ENCODE measurements around the gene BBLN.
A peak's percentile ranks its signal among the peaks of the same experiment; 100 is the strongest.

BBLN gene

GRCh38 chr9:128145951-128146351 lies 14.1 kb upstream of the BBLN start:
- DNase-seq = no peak

DNA sequence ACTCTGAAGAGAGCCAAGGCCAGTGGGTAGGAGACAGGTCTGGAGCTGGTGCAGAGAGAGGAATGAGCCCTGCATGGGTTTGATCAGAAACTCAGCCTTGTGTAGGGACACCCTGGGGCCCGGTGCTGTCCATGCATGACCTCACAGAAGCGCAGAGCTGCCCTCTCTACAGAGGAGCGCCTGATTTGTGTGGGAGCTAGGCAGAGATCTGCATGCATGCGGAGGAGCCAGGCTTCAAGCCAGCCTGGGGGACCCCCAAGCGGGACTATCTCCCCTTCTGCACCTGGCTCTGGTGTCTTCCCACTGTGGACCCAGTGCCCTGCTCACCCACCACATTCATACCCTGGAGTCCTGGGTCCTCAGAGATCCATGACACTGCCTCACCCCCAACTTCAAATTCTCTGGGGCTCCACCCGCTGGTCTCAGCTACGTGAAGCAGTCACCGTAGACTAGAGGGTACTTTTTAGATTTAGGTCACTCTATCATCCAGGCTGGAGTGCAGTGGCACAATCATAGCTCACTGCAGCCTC lies 13.4 kb upstream of the BBLN start:
- DNase-seq = no peak

DNA sequence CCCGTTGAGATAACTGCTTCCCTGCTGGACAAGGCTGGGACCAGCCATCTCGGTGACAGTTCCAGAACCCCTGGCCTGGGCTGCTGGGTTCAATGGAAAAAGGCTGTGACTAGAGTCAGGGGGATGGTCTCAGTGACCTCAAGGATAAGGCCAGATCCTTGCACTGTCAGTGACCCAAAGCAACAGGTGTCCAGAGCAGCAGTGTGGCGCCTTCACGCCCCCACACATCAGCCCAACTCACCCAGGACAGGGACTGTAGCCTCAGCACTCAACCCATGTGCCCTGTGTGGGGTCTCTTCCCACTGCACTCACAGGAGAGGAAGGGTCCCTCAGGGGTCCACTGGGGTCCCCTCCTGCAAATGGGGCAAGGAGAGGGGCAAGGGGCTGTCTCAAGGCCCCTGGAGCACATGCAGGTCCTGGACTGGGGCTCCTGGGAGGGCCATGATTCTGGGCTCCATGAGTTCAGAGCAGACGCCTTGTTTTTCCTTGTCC lies 11.5 kb upstream of the BBLN start:
- no peak for DNase-seq

- DNase-seq = no peak
Measured at GRCh38 chr9:128149001-128149701, 10.9 kb upstream of the BBLN start, which contains the start of gene LCN2. LCN2 (plus strand) TSS chr9:128149453; CDS start chr9:128149526, 73 bp downstream.

- no peak for DNase-seq
Measured at GRCh38 chr9:128149951-128150593, 10.0 kb upstream of the BBLN start.

DNA sequence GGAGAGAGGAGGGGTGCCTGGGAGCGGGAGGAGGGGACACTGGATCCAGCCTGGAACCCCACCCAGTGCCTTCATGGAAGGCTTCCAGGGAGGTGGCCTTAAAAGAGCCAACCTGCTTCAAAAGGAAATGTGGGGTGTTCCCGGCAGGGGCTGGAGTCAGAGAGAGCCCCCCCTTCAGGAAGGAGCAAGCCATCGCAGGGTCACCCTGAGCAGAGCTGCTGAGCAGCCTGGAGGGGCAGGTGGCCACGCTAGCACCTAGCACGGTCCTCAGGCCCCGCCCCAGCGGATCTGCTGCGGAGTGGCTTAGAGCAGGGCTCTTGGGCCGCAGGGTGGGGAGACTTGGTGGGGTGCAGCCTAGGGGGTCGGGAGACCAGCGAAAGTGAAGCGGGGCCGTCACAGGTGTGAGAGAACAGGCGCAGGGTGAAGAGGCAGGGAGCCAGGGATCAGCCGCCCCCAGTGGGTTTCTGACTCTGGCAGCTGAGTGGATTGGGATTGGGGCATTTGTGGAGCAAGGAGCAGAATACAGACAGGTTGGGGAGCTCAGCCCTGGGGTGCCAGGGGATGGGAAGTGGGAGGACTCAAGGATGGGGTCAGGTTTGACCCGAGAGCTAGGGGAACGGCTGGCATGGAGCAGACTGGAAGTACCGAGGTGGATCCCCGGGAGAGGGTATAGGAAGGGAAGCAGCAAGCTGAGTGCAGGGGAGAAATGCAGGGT lies 9.3 kb upstream of the BBLN start:
- no peak for DNase-seq

DNA sequence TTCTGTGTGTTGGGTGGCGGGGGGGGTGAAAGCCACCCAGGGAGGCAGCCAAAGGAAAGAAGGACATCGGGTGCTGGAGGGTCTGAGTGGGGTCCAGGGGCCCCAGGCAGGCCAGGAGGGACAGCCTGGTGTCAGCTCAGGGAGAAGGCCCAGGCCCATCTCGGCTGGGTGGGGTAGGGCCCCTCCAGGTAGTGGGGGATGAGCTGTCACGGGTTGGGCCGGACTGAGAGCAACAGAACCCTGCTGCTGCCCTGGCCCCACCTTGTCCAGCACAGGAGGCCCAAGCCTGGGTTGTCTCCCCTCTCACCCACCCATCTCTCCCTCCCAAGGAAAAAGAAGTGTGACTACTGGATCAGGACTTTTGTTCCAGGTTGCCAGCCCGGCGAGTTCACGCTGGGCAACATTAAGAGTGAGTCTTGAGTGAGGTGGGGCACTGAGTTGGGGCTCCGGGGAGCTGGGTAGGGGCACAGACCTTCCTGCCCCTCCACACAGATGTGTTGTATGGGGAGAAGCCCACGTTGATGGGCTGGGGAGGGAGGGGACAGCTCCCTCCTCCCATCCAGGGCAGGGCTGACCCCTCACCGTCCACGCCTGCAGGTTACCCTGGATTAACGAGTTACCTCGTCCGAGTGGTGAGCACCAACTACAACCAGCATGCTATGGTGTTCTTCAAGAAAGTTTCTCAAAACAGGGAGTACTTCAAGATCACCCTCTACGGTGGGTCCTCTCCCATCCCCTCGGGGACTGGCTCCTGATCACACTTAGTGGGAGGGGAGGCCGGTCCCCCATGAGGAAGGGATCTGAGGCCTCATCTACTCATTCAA lies 8.5 kb upstream of the BBLN start:
- DNase-seq = no peak

- no peak for DNase-seq
Measured at GRCh38 chr9:128152133-128153059, 7.7 kb upstream of the BBLN start.

DNA sequence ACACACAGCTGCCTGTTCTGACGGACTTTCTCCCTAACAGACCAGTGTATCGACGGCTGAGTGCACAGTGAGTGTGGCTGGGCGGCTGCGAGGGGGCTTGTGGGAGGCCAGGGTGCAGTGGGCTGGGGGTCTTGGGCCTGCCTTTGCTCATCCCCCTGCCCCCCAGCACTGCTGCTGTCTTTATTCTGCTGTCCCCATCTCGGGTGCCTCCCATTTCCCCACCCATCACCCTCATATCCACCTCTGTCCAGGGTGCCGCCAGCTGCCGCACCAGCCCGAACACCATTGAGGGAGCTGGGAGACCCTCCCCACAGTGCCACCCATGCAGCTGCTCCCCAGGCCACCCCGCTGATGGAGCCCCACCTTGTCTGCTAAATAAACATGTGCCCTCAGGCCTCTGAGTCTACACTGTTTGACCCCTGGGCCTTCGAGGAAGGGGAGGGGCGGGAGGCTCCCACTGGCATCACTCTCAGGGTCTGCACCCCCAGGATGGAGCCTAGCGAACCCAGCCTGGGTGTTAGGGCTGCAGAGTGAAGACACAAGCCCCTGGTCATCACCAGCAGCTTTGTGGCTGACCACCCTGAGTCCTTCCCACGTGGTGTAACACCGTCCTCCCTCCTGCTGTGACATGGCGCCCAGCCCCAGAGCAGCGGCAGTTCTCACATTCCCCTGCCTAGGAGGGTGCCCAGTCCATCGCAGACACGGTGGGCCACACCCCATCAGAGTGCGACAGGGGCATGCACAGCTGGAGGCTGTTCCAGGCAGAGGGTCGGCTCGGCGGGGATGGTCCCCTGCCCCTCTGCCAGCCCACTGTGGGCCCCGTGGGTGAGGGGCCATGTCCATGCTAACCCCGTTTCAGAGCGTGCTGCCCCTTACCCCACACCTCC lies 6.8 kb upstream of the BBLN start:
- no peak for DNase-seq

GRCh38 chr9:128153947-128154695 lies 5.9 kb upstream of the BBLN start:
- no peak for DNase-seq

DNA sequence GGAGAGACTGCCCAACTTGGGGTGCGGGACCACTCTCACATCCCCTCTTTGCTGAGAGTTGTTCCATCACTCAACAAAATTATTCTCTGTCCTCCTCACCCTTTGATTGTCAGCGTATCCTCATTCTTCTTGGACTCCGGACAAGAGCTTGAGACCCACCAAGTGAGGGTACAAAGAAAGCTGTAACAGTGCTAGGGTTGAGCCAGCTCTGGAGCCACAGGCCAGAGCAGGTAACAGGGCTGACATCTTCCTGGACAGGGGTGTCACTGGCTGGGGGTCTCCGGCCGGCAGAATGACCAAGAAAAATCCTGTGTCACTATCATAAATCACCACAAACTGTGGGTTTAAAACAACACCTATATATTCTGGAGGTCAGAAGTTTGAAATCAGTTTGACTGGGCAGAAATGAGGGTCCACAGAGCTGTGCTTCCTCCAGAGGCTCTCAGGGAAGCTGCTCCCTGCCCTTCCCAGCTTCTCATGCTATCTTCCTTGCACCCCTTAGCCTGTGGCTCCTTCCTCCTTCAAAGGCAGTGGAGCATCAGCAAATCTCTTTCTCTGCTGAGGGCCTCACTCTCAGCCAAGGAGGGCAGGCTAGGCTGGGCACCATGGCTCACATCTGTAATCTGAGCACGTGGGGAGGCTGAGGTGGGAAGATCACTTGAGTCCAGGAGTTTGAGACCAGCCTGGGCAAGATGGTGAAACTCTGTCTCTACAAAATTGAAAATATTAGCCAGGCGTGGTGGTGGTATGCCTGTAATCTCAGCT lies 4.1 kb upstream of the BBLN start:
- no peak for DNase-seq

- peak; percentile 16 for DNase-seq
Measured at GRCh38 chr9:128159522-128159783, 612 bp upstream of the BBLN start.

DNA sequence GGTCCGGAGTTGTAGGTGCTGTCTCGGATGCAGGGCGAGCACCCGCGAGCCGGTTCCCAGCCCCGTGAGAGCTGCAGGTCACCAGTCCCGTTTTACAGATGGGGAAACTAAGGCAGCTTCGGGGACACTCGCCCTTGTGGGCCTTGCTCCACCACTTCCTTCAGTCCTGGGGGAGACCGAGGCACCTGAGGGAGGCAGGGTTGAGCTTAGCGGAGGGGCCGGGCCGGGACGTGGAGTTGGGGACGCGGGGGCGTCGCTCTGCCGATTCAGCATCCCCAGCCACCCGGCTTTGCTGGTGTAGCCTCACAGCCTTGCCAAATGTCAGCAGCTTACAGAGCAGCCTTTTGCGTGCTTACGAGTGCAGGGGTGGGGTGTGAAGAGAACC lies 530 bp downstream of the BBLN start:
- DNase-seq = peak; percentile 57

- DNase-seq = no peak
Measured at GRCh38 chr9:128161215-128161902, 1.3 kb downstream of the BBLN start.

GRCh38 chr9:128162215-128163026 lies 2.4 kb downstream of the BBLN start:
- no peak for DNase-seq

DNA sequence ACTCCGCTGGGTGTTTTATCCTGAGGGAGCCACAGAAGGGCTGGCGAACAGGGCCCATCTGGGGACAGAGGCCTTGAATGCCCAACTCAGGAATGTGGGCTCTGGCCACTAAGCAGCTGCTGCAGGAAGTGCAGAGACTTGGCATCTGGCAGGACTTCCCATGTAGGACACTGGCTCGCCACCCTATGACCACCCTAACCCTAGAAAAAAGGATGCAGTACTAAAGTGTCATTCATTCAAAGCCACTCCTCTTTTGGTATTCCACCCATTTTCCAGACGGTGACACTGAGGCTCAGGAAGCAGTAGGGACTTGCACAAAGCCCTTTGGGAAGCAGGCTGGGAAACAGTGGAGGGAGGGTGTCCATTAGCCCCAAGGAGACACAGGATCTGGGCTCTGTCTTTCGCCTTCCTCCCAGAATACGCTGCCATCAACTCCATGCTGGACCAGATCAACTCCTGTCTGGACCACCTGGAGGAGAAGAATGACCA lies 3.0 kb downstream of the BBLN start:
- no peak for DNase-seq

GRCh38 chr9:128163523-128164306 lies 3.6 kb downstream of the BBLN start:
- no peak for DNase-seq

Data from stimulated activated CD4-positive, alpha-beta T cell treated with anti-CD3 and anti-CD28 coated beads, Interleukin-12 subunit alpha, Interleukin-12 subunit beta, amount 100 ng/mL, for 4 hours (primary cell).